ENCODE data around the gene SMIM31. TPM values are rescaled to one million over a fixed set of nuclear protein-coding genes. Genes with fewer than 3 reads are reported as not detected.

SMIM31 gene
- total RNA-seq, 1 experiment from 2014 or later = not detected

GRCh38 chr4:164748375-164748774 lies 5.6 kb upstream of the SMIM31 start:
- H3K56ac ChIP-seq (ENCODE audit: insufficient read length, low read depth, low read length) = no peak overlapping the region
- H2BK20ac ChIP-seq (ENCODE audit: low read depth, low read length, poor library complexity, severe bottlenecking) = no peak overlapping the region
- Mint-ChIP-seq H3K4me3 (no peak overlapping the region), H3K9me3 (peaks cover 17 to 18% of the 10 kb centered on the region in 2 experiments), H3K27me3 (ENCODE audit: low read depth) (no peaks in the 10 kb centered on the region), H3K36me3 (ENCODE audit: insufficient read depth in 1 of 3, low read depth in 3 of 3) (peaks cover 11 to 19% (median 13%) of the 10 kb centered on the region in 3 experiments), H3K4me1 (peaks cover 0 to 3% of the 10 kb centered on the region in 2 experiments; a peak in 2 of 4 replicates), H3K27ac (no peak overlapping the region)
- H3K4me2 ChIP-seq (ENCODE audit: insufficient read depth, insufficient read length, low read length) = no peak overlapping the region
- H2BK15ac ChIP-seq (ENCODE audit: low read depth, low read length) = no peak overlapping the region
- no peak overlapping the region for H2AK5ac ChIP-seq (ENCODE audit: insufficient read length, low read length)
- no peak overlapping the region for H3K23ac ChIP-seq (ENCODE audit: insufficient read length, low read depth, low read length)
- H4K91ac ChIP-seq (ENCODE audit: insufficient read length, low read depth, low read length) = no peak overlapping the region
- H4K8ac ChIP-seq (replicated peaks; ENCODE audit: insufficient read length, low read depth, low read length) = no peak overlapping the region
- H3K23me2 ChIP-seq (ENCODE audit: insufficient read length, low read depth, low read length, poor library complexity, severe bottlenecking) = no peaks in the 10 kb centered on the region
- H4K5ac ChIP-seq (ENCODE audit: insufficient read length, low read depth, low read length) = no peak overlapping the region
- no peaks in the 10 kb centered on the region for H3K4me1 ChIP-seq (ENCODE audit: insufficient read depth, low read length)
- no peaks in the 10 kb centered on the region for H3K79me1 ChIP-seq (ENCODE audit: insufficient read depth, low read depth, low read length, poor library complexity, severe bottlenecking)
- DNase-seq = no peak
- H3K4ac ChIP-seq (ENCODE audit: low read depth, low read length) = no peak overlapping the region
- no peak overlapping the region for H3K27ac ChIP-seq (ENCODE audit: insufficient read length, low read depth, low read length)
- no peaks in the 10 kb centered on the region for H3K9me3 ChIP-seq (ENCODE audit: control insufficient read depth, low read depth, low read length)
- no peak overlapping the region for H3K14ac ChIP-seq (ENCODE audit: insufficient read depth, low read length)
- no CpG with 5 or more reads among the region's 3 CpGs for WGBS (ENCODE audit: extremely low coverage, insufficient read length, low lambda C conversion rate)
- no peak overlapping the region for H2BK12ac ChIP-seq (ENCODE audit: insufficient read length, low read depth, low read length)
- no peak overlapping the region for H2BK5ac ChIP-seq (ENCODE audit: insufficient read length, low read length)
- peak; percentile 73 for TF ChIP-seq CTCF (conservative IDR thresholded peaks at IDR 0.05)
- no peak overlapping the region for H3T11ph ChIP-seq (ENCODE audit: low read length)
- no peaks in the 10 kb centered on the region for H3K27me3 ChIP-seq (ENCODE audit: insufficient read depth, low read length)
- no peak overlapping the region for H3K9ac ChIP-seq (ENCODE audit: extremely low read depth, insufficient read length, low read length)
- H2AFZ ChIP-seq (ENCODE audit: low read length) = no peak overlapping the region
- no peaks in the 10 kb centered on the region for H3K79me2 ChIP-seq (ENCODE audit: insufficient read depth, low read length)
- no peaks in the 10 kb centered on the region for H4K20me1 ChIP-seq (ENCODE audit: control insufficient read depth, insufficient read depth, insufficient read length)
- H3K18ac ChIP-seq (ENCODE audit: insufficient read length, low read depth, low read length) = no peak overlapping the region
- H2BK120ac ChIP-seq (ENCODE audit: low read depth, low read length, poor library complexity, severe bottlenecking) = no peak overlapping the region
